ENCODE measurements around the gene ARAF. TPM values are rescaled to one million over a fixed set of nuclear protein-coding genes. Genes with fewer than 3 reads are reported as not detected.
A peak's percentile ranks its signal among the peaks of the same experiment; 100 is the strongest.
"Not testable (repeated sequence)": the region's sequence is repeated elsewhere in the genome, so short reads cannot be mapped to it uniquely, and the experiment has no call there.

Gene ARAF
- total RNA-seq, result 100 to 1,000 TPM in 1 of 3 donors, 10 to 100 TPM in 2; 93.0 to 103 (median 97.3) TPM

DNA sequence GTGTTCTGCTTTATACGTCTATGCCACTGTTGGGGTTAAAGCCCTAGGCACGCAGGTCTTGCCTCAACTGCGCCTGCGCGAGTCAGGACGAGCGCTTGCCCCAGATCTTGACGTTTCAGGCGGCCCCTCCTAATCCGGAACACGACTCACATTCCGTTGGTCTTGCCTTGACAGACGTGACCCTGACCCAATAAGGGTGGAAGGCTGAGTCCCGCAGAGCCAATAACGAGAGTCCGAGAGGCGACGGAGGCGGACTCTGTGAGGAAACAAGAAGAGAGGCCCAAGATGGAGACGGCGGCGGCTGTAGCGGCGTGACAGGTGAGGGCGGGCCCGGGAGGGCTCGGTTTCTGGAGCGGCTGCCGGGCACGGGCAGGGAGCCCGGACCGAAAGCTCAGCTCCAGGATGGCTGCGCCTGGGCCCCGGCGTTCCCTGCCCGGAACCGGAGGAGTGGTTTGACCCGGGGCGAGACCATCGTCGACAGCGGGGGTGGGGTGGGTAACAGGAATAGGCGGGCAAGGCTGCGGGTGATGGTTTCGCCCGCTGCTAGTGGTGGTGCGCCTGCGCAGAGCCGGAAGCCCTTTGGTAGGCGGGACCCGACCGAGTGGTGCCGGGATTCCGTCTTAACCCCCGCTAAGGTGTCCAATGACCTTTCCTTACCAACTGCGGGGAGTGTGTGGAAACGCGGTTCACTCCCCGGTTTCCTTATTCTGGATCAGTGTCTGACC, at the start of gene ARAF:
Gene ARAF, plus strand, starts transcription at position 272 of the 725 bp plus-strand sequence. CDS start 1,763 bp downstream, outside the sequence.
- H3K4me3 Mint-ChIP-seq, result peak within 1 kb of the TSS; percentile 91
- DNase-seq (peak; percentile 91), ATAC-seq (peak; percentile 90 to 94)
- H3K27me3 Mint-ChIP-seq (ENCODE audit: low read depth), result no peaks in the 10 kb centered on the region
- peaks cover 11% of the 10 kb centered on the region for H3K36me3 Mint-ChIP-seq (ENCODE audit: insufficient read depth)
- H3K9me3 Mint-ChIP-seq, result no peaks in the 10 kb centered on the region
- H3K4me1 Mint-ChIP-seq (ENCODE audit: low read depth), result peaks cover 48% of the 10 kb centered on the region

DNA sequence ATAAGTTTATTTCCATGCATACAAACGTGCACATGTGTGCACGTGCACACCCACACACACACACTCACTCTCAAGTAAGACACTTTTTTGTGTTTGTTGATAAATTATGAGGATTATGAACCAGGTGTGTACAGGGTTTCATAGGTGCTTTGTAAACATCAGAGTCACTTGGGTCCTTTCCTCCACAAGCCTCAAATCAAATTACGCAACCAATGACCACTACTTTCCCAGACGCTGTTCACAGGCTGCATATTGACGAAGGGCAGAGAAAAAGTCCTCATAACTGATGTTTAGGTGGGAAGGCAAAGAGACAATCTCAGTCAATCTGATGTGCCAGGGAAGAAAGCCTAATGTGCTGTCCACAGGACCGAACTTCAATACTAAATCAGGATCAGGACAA, 48.6 kb upstream of the ARAF start:
- not testable (repeated sequence) for H3K27me3 Mint-ChIP-seq (ENCODE audit: low read depth); DNase-seq; H3K9me3 Mint-ChIP-seq; H3K36me3 Mint-ChIP-seq (ENCODE audit: insufficient read depth); ATAC-seq
- Mint-ChIP-seq H3K4me3 (peak overlapping the region; percentile 57), H3K4me1 (ENCODE audit: low read depth) (peaks cover 10% of the 10 kb centered on the region)

DNA sequence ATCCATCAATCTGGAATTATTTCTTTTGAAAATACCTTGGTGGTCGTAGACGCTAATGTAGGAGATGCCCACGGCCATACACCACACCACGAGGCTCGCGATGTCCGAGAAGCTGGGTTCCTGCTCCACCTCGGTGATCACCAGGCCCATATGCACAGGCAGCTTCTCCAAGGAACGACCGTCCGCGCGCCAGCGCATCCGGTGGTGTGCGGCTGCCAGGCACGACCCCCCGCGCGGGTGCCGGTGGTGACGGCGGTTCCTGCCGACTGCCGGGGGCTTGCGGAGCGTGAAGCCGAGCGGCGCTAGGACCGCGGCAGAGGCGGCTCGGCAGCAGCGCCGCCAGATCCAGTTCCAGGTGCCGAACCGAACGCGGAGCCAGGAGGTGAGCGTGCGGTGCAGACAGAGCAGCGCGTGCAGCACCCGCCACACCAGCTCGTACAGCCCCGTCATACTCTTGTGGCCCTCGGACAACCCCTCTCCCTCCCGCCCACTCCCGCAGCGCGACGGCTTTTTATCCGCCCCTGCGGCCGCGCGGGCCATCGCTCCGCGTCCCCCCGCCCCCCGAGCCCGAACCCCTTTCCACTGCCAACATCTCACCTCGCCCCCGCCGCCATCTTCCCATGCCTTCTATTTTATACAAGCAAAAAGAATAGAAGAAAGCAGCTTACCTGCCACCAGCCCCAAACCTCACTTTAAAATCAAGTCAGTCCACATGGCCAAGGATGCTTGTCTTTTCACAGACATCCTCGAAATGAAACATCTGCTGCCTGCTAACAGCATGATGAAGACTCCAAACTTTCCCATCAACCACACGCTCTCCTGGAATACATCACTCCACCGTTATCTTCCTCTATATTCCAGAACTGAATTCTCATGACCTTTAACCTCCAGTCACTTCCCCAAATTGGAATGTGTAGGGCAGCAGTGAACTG, 47.7 kb upstream of the ARAF start:
- not testable (repeated sequence) for H3K36me3 Mint-ChIP-seq (ENCODE audit: insufficient read depth); H3K9me3 Mint-ChIP-seq; H3K27me3 Mint-ChIP-seq (ENCODE audit: low read depth)
- peak overlapping the region; percentile 82 for H3K4me3 Mint-ChIP-seq
- H3K4me1 Mint-ChIP-seq (ENCODE audit: low read depth), result peaks cover 10% of the 10 kb centered on the region
- DNase-seq (peak; percentile 5), ATAC-seq (peak; percentile 81 to 88)

DNA sequence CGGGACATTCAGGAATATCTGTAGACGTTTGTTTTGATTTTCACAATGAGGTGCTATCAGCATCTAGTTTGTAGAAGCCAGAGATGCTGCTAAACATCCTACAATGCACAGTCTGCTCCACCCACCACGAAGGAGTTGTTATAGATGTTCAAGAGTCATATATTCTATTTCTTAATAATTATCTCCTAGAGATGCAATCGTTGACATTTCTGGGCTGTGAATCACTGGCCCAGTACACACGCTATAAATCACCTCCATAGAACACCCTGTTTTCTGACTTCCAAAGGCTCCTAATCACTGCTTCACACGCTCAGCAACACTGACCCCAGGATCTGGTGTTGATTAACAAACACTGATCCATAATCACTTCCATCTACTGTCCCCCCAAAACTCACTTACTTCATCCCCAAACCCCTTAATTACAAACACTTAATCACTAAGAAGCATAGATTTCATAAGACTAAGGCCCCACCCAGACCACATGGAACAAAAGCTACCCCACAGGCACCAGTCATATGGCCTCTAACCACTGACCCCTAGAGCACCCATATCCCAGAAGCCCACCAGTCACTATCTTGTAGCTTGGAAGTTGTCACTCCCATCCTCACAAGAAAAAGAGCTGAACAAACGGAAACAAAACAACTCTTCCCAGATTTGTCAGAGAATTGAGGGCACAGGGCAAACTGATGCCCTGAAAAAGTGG, 46.3 kb upstream of the ARAF start:
- DNase-seq (no peak), ATAC-seq (no peak)
- Mint-ChIP-seq H3K4me1 (ENCODE audit: low read depth) (peaks cover 10% of the 10 kb centered on the region), H3K36me3 (ENCODE audit: insufficient read depth) (no peaks in the 10 kb centered on the region), H3K9me3 (no peaks in the 10 kb centered on the region), H3K4me3 (no peak overlapping the region), H3K27me3 (ENCODE audit: low read depth) (peaks cover 2% of the 10 kb centered on the region)

DNA sequence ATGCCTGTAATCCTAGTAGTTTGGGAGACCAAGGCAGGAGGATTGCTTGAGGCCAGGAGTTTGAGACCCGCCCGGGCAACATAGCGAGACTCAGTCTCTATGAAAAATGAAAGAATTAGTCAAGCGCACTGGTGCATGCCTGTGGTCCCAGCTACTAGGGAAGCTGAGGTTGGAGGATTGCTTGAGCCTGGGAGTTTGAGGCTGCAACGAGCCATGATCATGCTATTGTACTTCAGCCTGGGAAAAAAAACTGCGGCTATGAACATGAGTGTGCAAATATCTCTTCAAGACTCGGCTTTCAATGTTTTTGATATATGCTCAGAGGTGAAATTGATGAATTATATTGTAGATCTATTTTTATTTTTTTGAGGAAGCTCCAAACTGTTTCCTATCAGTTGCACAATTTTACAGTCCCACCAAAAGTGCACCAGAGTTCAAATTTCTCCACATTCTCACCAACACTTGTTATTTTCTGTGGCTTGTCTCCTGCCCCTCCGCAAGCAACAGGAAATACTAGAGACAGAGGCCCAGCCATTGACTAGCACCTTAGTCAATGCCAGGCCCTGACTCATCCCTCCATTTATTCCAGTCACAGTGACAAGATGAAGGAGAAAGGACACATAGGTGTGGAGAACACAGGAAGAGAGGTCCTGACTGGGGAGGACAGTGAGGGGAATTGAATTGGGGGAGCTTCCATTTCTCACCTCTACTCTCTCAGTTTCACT, 44.9 kb upstream of the ARAF start:
- peak in 1 of 2 donors; percentile 47 for ATAC-seq
- Mint-ChIP-seq H3K9me3 (no peaks in the 10 kb centered on the region), H3K4me3 (no peak overlapping the region), H3K4me1 (ENCODE audit: low read depth) (peaks cover 10% of the 10 kb centered on the region), H3K27me3 (ENCODE audit: low read depth) (peaks cover 2% of the 10 kb centered on the region), H3K36me3 (ENCODE audit: insufficient read depth) (no peaks in the 10 kb centered on the region)
- DNase-seq, result no peak

DNA sequence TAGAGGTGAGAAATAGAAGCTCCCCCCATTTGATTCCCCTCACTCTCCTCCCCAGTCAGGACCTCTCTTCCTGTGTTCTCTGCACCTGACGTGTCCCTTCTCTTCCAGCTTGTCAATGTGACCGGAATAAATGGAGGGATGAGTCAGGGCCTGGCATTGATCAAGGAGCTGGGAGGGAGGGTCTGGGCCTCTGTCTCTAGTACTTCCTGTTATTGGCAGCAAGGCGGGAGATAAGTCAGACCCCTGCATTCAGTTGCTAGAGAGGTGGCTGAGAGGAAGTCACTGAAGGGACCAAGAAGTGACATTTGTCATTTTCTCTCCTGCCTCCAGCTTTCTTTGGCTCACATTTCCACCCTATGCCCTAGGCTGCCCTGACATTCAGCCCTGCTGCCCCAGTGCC, 42.9 kb upstream of the ARAF start:
- Mint-ChIP-seq H3K27me3 (ENCODE audit: low read depth) (peaks cover 2% of the 10 kb centered on the region), H3K4me1 (ENCODE audit: low read depth) (peaks cover 7% of the 10 kb centered on the region), H3K4me3 (no peak overlapping the region), H3K9me3 (no peaks in the 10 kb centered on the region), H3K36me3 (ENCODE audit: insufficient read depth) (no peaks in the 10 kb centered on the region)
- no peak for DNase-seq
- ATAC-seq, result no peak

DNA sequence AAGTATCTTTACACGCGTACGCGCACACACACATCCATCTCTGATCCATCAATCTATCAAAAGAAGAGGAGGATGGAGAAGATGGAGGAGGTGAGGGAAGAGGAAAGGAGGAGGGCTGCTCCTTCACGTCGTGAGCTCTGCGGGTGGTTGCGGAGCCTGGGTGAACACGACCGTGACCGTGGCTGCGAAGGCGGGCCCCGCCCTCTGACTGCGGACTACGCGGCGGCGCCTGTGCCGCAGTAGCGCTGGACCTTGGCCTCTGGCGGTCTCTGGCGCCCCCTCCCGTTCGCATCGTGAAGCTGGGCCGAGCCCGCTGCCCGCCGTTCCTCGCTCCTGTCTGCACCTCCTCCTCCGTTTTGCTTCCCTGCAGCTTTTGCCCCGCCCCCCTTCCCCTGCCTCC, 37.7 kb upstream of the ARAF start:
- H3K9me3 Mint-ChIP-seq, result no peaks in the 10 kb centered on the region
- no peaks in the 10 kb centered on the region for H3K27me3 Mint-ChIP-seq (ENCODE audit: low read depth)
- H3K4me3 Mint-ChIP-seq, result peak overlapping the region; percentile 66
- no peaks in the 10 kb centered on the region for H3K36me3 Mint-ChIP-seq (ENCODE audit: insufficient read depth)
- H3K4me1 Mint-ChIP-seq (ENCODE audit: low read depth), result peaks cover 3% of the 10 kb centered on the region
- ATAC-seq (peak; percentile 98 to 100), DNase-seq (peak; percentile 79)

DNA sequence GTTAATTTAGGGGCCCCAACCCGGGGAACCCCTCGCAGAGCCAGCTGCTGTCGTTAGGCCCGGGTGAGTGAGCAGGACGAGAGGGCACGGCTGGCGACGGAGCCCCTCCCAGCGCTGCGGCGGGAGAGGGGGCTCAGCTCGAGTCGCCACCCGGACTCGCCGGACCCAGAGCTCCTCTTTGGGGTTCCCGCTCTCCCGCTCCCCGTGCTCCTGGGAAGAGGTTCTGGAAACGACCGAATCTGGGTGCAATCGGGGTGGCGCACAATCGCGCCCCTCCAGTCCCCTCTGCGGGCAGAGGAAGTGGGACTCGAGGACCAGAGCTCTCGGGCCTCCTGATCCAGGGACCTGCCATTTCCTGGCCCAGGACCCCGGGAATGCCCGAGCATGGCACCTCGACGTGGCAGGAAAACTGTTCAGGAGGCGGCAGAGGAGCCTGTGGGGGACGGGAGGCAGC, 37.3 kb upstream of the ARAF start:
- peak overlapping the region; percentile 66 for H3K4me3 Mint-ChIP-seq
- peaks cover 3% of the 10 kb centered on the region for H3K4me1 Mint-ChIP-seq (ENCODE audit: low read depth)
- H3K36me3 Mint-ChIP-seq (ENCODE audit: insufficient read depth), result no peaks in the 10 kb centered on the region
- DNase-seq (no peak), ATAC-seq (peak in 1 of 2 donors; percentile 13)
- H3K9me3 Mint-ChIP-seq, result no peaks in the 10 kb centered on the region
- H3K27me3 Mint-ChIP-seq (ENCODE audit: low read depth), result no peaks in the 10 kb centered on the region

DNA sequence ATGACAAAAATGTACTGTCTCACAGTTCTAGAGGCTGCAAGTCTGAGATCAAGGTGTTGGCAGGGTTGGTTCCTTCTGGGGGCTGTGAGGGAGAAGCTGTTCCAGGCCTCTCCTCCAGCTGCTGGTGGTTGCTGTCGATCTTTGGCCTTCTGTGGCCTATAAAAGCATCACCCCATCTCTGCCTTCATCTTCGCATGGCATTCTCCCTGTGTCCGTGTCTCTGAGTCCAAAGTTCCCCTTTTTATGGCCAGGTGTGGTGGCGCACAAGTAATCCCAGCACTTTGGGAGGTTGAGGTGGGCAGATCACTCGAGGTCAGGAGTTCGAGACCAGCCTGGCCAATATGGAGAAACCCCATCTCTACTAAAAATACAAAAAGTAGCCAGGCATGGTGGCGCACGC, 31.5 kb upstream of the ARAF start:
- Mint-ChIP-seq H3K9me3 (no peaks in the 10 kb centered on the region), H3K4me3 (no peak overlapping the region), H3K4me1 (ENCODE audit: low read depth) (no peaks in the 10 kb centered on the region), H3K27me3 (ENCODE audit: low read depth) (no peaks in the 10 kb centered on the region), H3K36me3 (ENCODE audit: insufficient read depth) (no peaks in the 10 kb centered on the region)
- DNase-seq (no peak), ATAC-seq (no peak)

DNA sequence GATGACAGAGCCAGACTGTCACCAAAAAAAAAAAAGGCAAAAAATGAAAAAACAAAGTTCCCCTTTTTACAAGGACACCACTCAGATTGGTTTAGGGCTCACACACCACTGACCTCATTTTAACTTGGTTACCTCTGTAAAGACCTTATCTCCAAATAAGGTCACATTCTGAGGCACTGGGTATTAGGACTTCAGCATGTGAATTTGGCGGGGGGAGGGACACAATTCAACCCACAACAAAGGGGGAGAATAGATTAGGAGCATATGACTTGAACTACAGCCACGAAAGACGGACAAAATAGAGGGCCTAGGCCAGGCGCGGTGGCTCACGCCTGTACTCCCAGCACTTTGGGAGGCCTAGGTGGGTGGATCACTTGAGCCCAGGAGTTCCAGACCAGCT, 31.0 kb upstream of the ARAF start:
- no peaks in the 10 kb centered on the region for H3K4me1 Mint-ChIP-seq (ENCODE audit: low read depth)
- DNase-seq, result no peak
- ATAC-seq, result no peak
- H3K9me3 Mint-ChIP-seq, result no peaks in the 10 kb centered on the region
- H3K4me3 Mint-ChIP-seq, result no peak overlapping the region
- H3K36me3 Mint-ChIP-seq (ENCODE audit: insufficient read depth), result no peaks in the 10 kb centered on the region
- H3K27me3 Mint-ChIP-seq (ENCODE audit: low read depth), result no peaks in the 10 kb centered on the region

DNA sequence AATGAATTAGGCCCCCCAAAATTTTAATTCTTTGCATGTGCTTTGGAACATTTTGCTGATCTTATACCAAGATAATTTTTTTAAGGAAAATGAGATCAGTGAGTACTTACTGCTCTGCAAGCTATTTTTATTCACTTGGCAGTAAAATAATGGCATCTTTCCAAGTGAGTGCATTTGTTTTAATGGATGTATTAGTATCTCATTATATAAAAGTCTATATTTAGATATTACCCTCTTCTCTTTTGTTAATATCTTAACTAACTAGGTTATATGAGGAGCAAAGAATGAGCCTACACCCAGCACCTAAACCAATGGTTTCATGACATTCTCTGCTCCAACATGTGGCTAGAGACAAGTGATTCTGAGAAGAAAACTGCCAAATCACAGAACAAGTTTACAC, 21.1 kb upstream of the ARAF start:
- Mint-ChIP-seq H3K36me3 (ENCODE audit: insufficient read depth) (no peaks in the 10 kb centered on the region), H3K27me3 (ENCODE audit: low read depth) (no peaks in the 10 kb centered on the region), H3K4me3 (no peak overlapping the region), H3K9me3 (no peaks in the 10 kb centered on the region), H3K4me1 (ENCODE audit: low read depth) (no peaks in the 10 kb centered on the region)
- ATAC-seq, result no peak
- DNase-seq, result no peak

DNA sequence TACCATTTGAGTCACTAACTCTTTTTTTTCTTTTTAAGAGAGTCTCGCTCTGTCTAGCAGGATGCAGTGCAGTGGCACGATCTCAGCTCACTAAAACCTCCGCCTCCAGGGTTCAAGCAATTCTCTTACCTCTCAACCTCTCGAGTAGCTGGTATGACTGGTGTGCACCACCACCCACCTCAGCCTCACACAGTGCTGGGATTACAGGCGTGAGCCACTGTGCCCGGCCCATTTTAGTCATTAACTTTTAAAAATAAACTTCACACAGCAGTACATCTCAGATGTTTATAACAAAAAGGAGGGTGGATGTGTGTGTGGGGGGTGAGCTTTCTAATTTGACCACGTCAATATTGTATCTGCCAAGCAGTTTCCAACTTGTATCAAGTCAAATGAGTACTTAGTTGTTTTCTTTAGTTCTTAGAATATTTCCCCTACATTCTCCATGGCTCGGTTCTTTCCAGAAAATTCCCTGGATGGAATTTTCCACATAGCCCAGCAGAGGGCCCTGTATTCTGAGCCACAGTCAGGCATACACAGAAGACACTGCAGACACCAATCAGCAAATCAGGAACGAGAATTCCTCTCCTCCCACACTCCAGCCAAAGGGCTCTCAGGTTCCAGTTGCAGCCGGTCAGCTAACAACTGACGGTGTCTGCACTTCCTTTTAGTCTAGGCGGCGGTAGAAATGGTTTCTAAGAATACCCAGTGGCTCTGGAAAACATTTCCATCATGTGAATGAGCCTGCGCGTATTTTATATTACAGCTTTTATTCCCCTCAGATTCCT, 20.1 kb upstream of the ARAF start:
- no peak for DNase-seq

DNA sequence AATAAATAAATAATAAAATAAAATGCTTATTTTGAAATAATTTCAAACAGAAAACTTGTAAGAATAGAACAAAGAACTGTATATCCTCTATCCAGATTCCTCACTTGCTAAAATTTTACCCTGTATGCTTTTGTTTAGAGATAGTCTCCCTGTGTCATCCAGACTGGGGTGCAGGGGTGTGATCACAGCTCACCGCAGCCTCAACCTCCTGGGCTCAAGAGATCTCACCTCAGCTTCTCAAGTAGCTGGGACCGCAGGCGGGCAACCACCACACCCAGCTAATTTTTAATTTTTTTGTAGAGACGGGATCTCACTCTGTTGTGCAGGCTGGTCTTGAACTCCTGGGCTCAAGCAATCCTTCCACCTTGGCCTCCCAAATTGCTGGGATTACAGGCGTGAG, 17.5 kb upstream of the ARAF start:
- Mint-ChIP-seq H3K9me3 (no peaks in the 10 kb centered on the region), H3K27me3 (ENCODE audit: low read depth) (no peaks in the 10 kb centered on the region), H3K36me3 (ENCODE audit: insufficient read depth) (no peaks in the 10 kb centered on the region), H3K4me1 (ENCODE audit: low read depth) (no peaks in the 10 kb centered on the region), H3K4me3 (no peak overlapping the region)
- no peak for ATAC-seq
- no peak for DNase-seq

More for the DNA sequence above, 20.1 kb upstream of the ARAF start:
- H3K4me1 Mint-ChIP-seq (ENCODE audit: low read depth), result no peaks in the 10 kb centered on the region
- no peak overlapping the region for H3K4me3 Mint-ChIP-seq
- H3K27me3 Mint-ChIP-seq (ENCODE audit: low read depth), result no peaks in the 10 kb centered on the region
- ATAC-seq, result no peak
- no peaks in the 10 kb centered on the region for H3K36me3 Mint-ChIP-seq (ENCODE audit: insufficient read depth)
- no peaks in the 10 kb centered on the region for H3K9me3 Mint-ChIP-seq

All from activated T-cell treated with anti-CD3 and anti-CD28 coated beads, Interleukin-2, amount 50 U/mL, for 4 hours (primary cell).